HepG2 (cell line): ENCODE data around the gene CERS1. TPM values are rescaled to one million over a fixed set of nuclear protein-coding genes. Genes with fewer than 3 reads are reported as not detected.

Source experiments
- ATAC-seq: fragments of 200-7000 bp; cut with Tn5 transposase; 3 replicates; pipeline ENCODE4 v1.9.1; 2020; ENCODE audit warnings: mild to moderate bottlenecking, moderate library complexity
- BruUV-seq: library from RNA; stranded (reverse); fragments of 400-500 nt; replicated peaks from 2 replicates; lab custom pipeline; 2021; lab: Mats Ljungman, UMichigan
- CTCF ChIA-PET: fragments of 300-600 bp; formaldehyde crosslinking; extraction: SDS; loops from one replicate; lab custom pipeline; 2021; ENCODE audit warnings: low total read pairs, inconsistent platforms, low intra/inter-chr PET ratio; lab: Yijun Ruan, JAX
- POLR2A ChIA-PET: fragments of 350-600 bp; sonication (Branson Sonifier 250); formaldehyde crosslinking; loops from one replicate; lab custom pipeline; 2020; ENCODE audit warnings: antibody characterized with exemption, inconsistent platforms; lab: Yijun Ruan, JAX
- DNase-seq: peaks from one replicate; pipeline ENCODE4 v3.0.0-alpha.2; 2015; ENCODE audit warnings: low spot score
- FAIRE-seq: peaks from 3 replicates; lab custom pipeline; 2011; peaks lifted over from hg19 to GRCh38; lab: Jason Lieb, UNC
- H2AFZ ChIP-seq: one replicate; pipeline ENCODE4 v1.6.1; 2011; ENCODE audit warnings: low read length, inconsistent platforms
- H3K27ac ChIP-seq: fragments of 300-600 bp; 3 replicates; pipeline ENCODE4 v1.8.0; 2011; ENCODE audit warnings: mixed run types, mild to moderate bottlenecking, mixed read lengths, low read length, inconsistent platforms; ENCODE audit not compliant: insufficient read depth; ENCODE audit errors: extremely low read length
- H3K27me3 ChIP-seq, 2 experiments: fragments of 200-600 bp in 1 of 2; 2 replicates in 1 of 2; 3 replicates in 1 of 2; pipeline versions ENCODE4 v1.6.0 to v1.8.0; 2011; ENCODE audit warnings: low read length in 2 of 2, mild to moderate bottlenecking in 2 of 2, moderate library complexity in 2 of 2, inconsistent platforms in 1 of 2; ENCODE audit not compliant: insufficient read depth in 2 of 2, control insufficient read depth in 1 of 2
- H3K36me3 ChIP-seq, 2 experiments: fragments of 200-600 bp in 1 of 2; replicated peaks in 1 of 2; 2 replicates in 1 of 2; 3 replicates in 1 of 2; pipeline versions ENCODE4 v1.5.1 to v1.8.0; 2011; ENCODE audit warnings: low read length in 2 of 2, inconsistent platforms in 1 of 2; ENCODE audit not compliant: insufficient read depth in 2 of 2, control insufficient read depth in 1 of 2
- H3K4me1 ChIP-seq: 2 replicates; pipeline ENCODE4 v1.5.1; 2012; ENCODE audit warnings: low read length, inconsistent platforms; ENCODE audit not compliant: insufficient read depth
- H3K4me2 ChIP-seq: 2 replicates; pipeline ENCODE4 v1.6.0; 2011; ENCODE audit warnings: low read depth, low read length, inconsistent platforms
- H3K4me3 ChIP-seq, 3 experiments: fragments of 200-600 bp in 1 of 3; sonication (generic), shearing (Covaris generic) in 1 of 3; replicated peaks in 1 of 3; 2 replicates each; pipeline ENCODE4 v1.5.1; 2011 to 2016; ENCODE audit warnings: low read length in 3 of 3, inconsistent platforms in 2 of 3, low read depth in 2 of 3, mild to moderate bottlenecking in 2 of 3, control low read depth in 1 of 3, mixed read lengths in 1 of 3; ENCODE audit not compliant: insufficient read depth in 1 of 3
- H3K79me2 ChIP-seq: one replicate; pipeline ENCODE4 v1.6.1; 2011; ENCODE audit warnings: low read length, inconsistent platforms; ENCODE audit not compliant: insufficient read depth
- H3K9ac ChIP-seq: 2 replicates; pipeline ENCODE4 v1.6.0; 2011; ENCODE audit warnings: mild to moderate bottlenecking, low read depth, low read length, inconsistent platforms; ENCODE audit not compliant: insufficient read depth
- H3K9me3 ChIP-seq: 2 replicates; pipeline ENCODE4 v1.5.1; 2012; ENCODE audit warnings: mild to moderate bottlenecking, low read length
- H4K20me1 ChIP-seq: 2 replicates; pipeline ENCODE4 v1.6.0; 2011; ENCODE audit warnings: inconsistent platforms, mild to moderate bottlenecking, low read length, moderate library complexity; ENCODE audit not compliant: insufficient read depth
- AGO2 ChIP-seq: fragments of 200-400 bp; formaldehyde crosslinking; optimal IDR thresholded peaks from 2 replicates; pipeline ENCODE3; 2017; ENCODE audit warnings: mild to moderate bottlenecking, low read depth, low read length, moderate library complexity
- ATF7-NPFF ChIP-seq: sonication (generic); formaldehyde crosslinking; IDR thresholded peaks from 2 replicates; pipeline ENCODE4 v1.8.1; 2023; ENCODE audit warnings: mild to moderate bottlenecking, low read depth, missing genetic modification reagents, moderate library complexity
- DMAP1 ChIP-seq: IDR thresholded peaks from 2 replicates; pipeline ENCODE4 v1.6.1; 2016
- EHMT2 ChIP-seq: fragments of 200-600 bp; sonication (generic); IDR thresholded peaks from 2 replicates; pipeline ENCODE4 v1.7.0; 2017; ENCODE audit warnings: antibody characterized with exemption, low read depth, low read length, borderline replicate concordance
- ELF1 ChIP-seq: sonication (generic); formaldehyde crosslinking; IDR thresholded peaks from 2 replicates; pipeline ENCODE4 v1.4.0; 2020; ENCODE audit warnings: missing genetic modification reagents
- NR2F1 ChIP-seq, 2 experiments: fragments of 450-650 bp in 1 of 2; formaldehyde crosslinking in 1 of 2; IDR thresholded peaks; 2 replicates each; pipeline versions ENCODE4 v1.5.0 to v1.6.1; 2016 to 2020; ENCODE audit warnings: mild to moderate bottlenecking in 1 of 2, missing compliant biosample characterization in 1 of 2, missing genetic modification reagents in 1 of 2, moderate library complexity in 1 of 2
- ZNF331 ChIP-seq: sonication (generic); formaldehyde crosslinking; IDR thresholded peaks from 2 replicates; pipeline ENCODE4 v1.4.0; 2020; ENCODE audit warnings: missing genetic modification reagents
- ZNF564 ChIP-seq: sonication (generic); formaldehyde crosslinking; IDR thresholded peaks from 2 replicates; pipeline ENCODE4 v1.8.1; 2023; ENCODE audit warnings: mild to moderate bottlenecking, missing genetic modification reagents
- WGBS: methylation state at CpG from one replicate; pipeline ENCODE4 v1.1.6; 2017; ENCODE audit warnings: low lambda C conversion rate; 5-methylcytosine and 5-hydroxymethylcytosine counted together
- in situ Hi-C: cut with HindIII; loops from 2 replicates; pipeline ENCODE4 v1.10.0; 2017; ENCODE audit warnings: low pct_unique_long_range_greater_than_20kb; ENCODE audit not compliant: extremely low pct_ligation_motif_present
- intact Hi-C: fragments of 100-400 bp; cut with micrococcal nuclease; formaldehyde crosslinking; loops from one replicate; pipeline ENCODE4 v1.10.0; 2022; ENCODE audit not compliant: unreplicated experiment
- polyA plus RNA-seq, 8 experiments: library from polyadenylated mRNA; depleted of rRNA in 3 of 8; stranded (reverse) in 7 of 8; unstranded in 1 of 8; fragments of >200 nt; fragmentation: Illumina TruSeq in 4 of 8; extraction: Trizol in 4 of 8; gene quantifications; 2 replicates each; pipeline versions ENCODE4 v1.2.1 to v1.2.3, GENCODE V29; 2011 to 2016; ENCODE audit warnings: low read depth in 4 of 8, missing spikeins in 1 of 8, mixed read lengths in 1 of 8; ENCODE audit not compliant: insufficient read depth in 1 of 8
- total RNA-seq, 5 experiments: library from RNA; depleted of rRNA; stranded (reverse); fragments of >200 nt; fragmentation: Illumina TruSeq; extraction: Trizol; gene quantifications; 2 replicates each; pipeline ENCODE4 v1.2.3, GENCODE V29; 2016; ENCODE audit warnings: low read depth in 1 of 5
- TF ChIP-seq, protein P1 (sequence below): IDR thresholded peaks from 2 replicates; pipeline ENCODE4 v1.6.1; 2016; ENCODE audit warnings: low read depth
- TF ChIP-seq, protein P2 (sequence below): IDR thresholded peaks from 2 replicates; pipeline ENCODE4 v1.6.1; 2016; ENCODE audit warnings: missing genetic modification reagents, missing compliant biosample characterization

The CERS1 gene
- total and polyA plus RNA-seq, 2 of the 13 experiments (the other 11 are each of a cell fraction or from before 2014, with no cell fraction given) = 4.6 to 9.8 TPM

DNA sequence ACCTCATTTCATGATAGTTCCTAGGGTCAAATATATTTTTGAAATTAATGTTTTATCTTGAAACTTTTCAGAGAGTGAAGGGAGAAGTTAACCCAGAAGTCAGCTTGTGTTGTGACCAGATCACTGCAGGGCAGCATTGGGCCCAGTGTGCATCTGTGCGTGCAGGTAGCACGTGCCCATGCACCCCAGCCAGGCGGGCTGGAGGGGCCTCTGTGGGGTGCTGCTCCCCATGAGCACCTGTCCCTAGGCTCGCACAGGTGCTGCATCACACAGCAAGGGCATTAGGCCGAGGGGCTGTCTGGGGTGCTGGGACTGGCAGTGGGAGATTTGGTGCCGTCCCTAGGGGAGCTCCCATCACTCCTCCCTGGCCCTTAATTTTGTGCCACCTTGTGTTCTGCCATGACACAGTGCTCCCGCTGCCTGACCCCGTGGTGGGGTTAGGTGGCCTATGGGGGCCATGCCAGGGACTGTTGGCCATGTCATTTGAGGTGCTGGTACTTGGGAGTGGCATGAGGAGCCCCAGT, 51.1 kb downstream of the CERS1 start:
- Histone ChIP-seq H3K4me3 (no peak overlapping the region), H3K4me2 (no peak overlapping the region), H3K27ac (no peak overlapping the region), H4K20me1 (peaks cover 81% of the 10 kb centered on the region), H2AFZ (no peak overlapping the region), H3K4me1 (peaks cover 43% of the 10 kb centered on the region), H3K9me3 (no peaks in the 10 kb centered on the region), H3K36me3 (peaks cover 16 to 33% of the 10 kb centered on the region in 2 experiments), H3K79me2 (peaks cover 94% of the 10 kb centered on the region), H3K27me3 (no peaks in the 10 kb centered on the region), H3K9ac (no peak overlapping the region)
- ChIA-PET CTCF (no interaction called here), POLR2A (no interaction called here)
- FAIRE-seq (no peak), DNase-seq (no peak), ATAC-seq (no peak)
- WGBS = 100% methylated on average over 2 of the region's 8 CpGs
- in situ Hi-C loops = loop anchor here (5.0 kb wide), 1 partner anchor 58 kb away; no protein-coding TSS in a partner anchor
- TF ChIP-seq ATF7-NPFF (CRISPR knock-in tag) = no peak
- TF ChIP-seq AGO2 = peak; percentile 26
- intact Hi-C loops = no loop called here
- no TSS peak for BruUV-seq

DNA sequence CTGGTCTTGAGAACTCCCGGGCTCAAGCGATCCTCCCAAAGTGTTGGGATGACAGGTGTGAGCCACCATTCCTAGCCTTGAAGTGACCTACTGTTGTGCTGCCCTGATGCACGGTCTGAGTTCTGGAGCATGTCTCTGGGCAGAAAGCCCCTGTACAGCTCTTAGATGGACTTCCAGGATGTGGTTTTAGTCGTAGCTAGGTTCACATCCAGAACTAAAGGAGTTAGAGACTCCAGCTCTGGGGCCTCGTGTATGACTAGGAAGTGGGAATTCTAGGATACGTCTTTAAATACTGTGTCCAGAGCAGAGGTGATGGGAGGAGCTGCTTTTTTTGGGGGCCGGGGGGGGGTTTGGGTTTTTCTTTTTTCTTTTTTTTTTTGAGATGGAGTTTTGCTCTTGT, 52.0 kb downstream of the CERS1 start:
- Histone ChIP-seq H2AFZ (no peak overlapping the region), H3K79me2 (peaks cover 91% of the 10 kb centered on the region), H3K4me2 (no peak overlapping the region), H3K9ac (no peak overlapping the region), H3K9me3 (no peaks in the 10 kb centered on the region)
- in situ Hi-C loops = loop anchor here (5.0 kb wide), 1 partner anchor 57 kb away; no protein-coding TSS in a partner anchor
- no peak for DNase-seq
- BruUV-seq = no TSS peak
- POLR2A ChIA-PET = no interaction called here
- TF ChIP-seq, protein P1, sequence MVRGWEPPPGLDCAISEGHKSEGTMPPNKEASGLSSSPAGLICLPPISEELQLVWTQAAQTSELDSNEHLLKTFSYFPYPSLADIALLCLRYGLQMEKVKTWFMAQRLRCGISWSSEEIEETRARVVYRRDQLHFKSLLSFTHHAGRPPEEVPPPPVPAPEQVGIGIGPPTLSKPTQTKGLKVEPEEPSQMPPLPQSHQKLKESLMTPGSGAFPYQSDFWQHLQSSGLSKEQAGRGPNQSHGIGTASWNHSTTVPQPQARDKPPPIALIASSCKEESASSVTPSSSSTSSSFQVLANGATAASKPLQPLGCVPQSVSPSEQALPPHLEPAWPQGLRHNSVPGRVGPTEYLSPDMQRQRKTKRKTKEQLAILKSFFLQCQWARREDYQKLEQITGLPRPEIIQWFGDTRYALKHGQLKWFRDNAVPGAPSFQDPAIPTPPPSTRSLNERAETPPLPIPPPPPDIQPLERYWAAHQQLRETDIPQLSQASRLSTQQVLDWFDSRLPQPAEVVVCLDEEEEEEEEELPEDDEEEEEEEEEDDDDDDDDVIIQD = no peak
- TF ChIP-seq EHMT2 (no peak), ZNF564 (CRISPR knock-in tag) (no peak), ELF1 (no peak), DMAP1 (CRISPR knock-in tag) (no peak), ZNF331 (CRISPR knock-in tag) (no peak), NR2F1 (CRISPR knock-in tag; IDR thresholded peaks at IDR 0.05) (no peak)
- TF ChIP-seq, protein P2, sequence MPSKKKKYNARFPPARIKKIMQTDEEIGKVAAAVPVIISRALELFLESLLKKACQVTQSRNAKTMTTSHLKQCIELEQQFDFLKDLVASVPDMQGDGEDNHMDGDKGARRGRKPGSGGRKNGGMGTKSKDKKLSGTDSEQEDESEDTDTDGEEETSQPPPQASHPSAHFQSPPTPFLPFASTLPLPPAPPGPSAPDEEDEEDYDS (CRISPR knock-in tag) = no peak
- TF ChIP-seq, all 625 proteins: peak for 0
- Histone ChIP-seq H3K27me3 (no peaks in the 10 kb centered on the region), H3K4me1 (peaks cover 52% of the 10 kb centered on the region), H3K4me3 (no peak overlapping the region), H4K20me1 (peaks cover 73% of the 10 kb centered on the region), H3K36me3 (peaks cover 9 to 24% of the 10 kb centered on the region in 2 experiments), H3K27ac (no peak overlapping the region)
- no peak for ATAC-seq
- CTCF ChIA-PET = no interaction called here
- FAIRE-seq = no peak
- intact Hi-C loops = no loop called here
- WGBS = 90% methylated on average over 7 of the region's 7 CpGs
